Right lobe of liver (tissue), 4 donors: Measurements from ENCODE around the gene TGFBR3.
"Not testable (repeated sequence)": the region's sequence is repeated elsewhere in the genome, so short reads cannot be mapped to it uniquely, and the experiment has no call there.

Experiments used
- CTCF ChIP-seq, 4 donors: fragments of 200-600 bp in 3 of 4; fragments of 450-650 bp in 1 of 4; IDR thresholded peaks; one replicate each; pipeline versions ENCODE4 v1.5.1 to v1.8.0; 2016 to 2022; ENCODE audit warnings: antibody characterized with exemption in 4 of 4, mild to moderate bottlenecking in 2 of 4
- POLR2A ChIP-seq: fragments of 450-650 bp; IDR thresholded peaks from one replicate; pipeline ENCODE4 v1.6.1; 2017; ENCODE audit warnings: antibody characterized with exemption, mild to moderate bottlenecking
- donor health status: DM: no; HTN: no; CAD: no.
- donor health status: DM: no; HTN: no; CAD: no.
- donor health status: DM: no; HTN: yes; CAD: no.

GRCh38 chr1:91834549-91834948 is 51.4 kb downstream of the TGFBR3 start:
- not testable (repeated sequence) for TF ChIP-seq POLR2A; CTCF (IDR thresholded peaks at IDR 0.05)
